22Rv1 (cell line): Measurements from ENCODE around the gene ABCF1.

ENCODE experiments used
- ZFX ChIP-seq: fragments of 450-650 bp; IDR thresholded peaks from 2 replicates; pipeline ENCODE4 v1.6.1; 2017; ENCODE audit warnings: antibody characterized with exemption, borderline replicate concordance
- TF ChIP-seq, protein P1 (sequence below): fragments of 450-650 bp; IDR thresholded peaks from 2 replicates; pipeline ENCODE4 v1.5.1; 2017; ENCODE audit warnings: mild to moderate bottlenecking

DNA sequence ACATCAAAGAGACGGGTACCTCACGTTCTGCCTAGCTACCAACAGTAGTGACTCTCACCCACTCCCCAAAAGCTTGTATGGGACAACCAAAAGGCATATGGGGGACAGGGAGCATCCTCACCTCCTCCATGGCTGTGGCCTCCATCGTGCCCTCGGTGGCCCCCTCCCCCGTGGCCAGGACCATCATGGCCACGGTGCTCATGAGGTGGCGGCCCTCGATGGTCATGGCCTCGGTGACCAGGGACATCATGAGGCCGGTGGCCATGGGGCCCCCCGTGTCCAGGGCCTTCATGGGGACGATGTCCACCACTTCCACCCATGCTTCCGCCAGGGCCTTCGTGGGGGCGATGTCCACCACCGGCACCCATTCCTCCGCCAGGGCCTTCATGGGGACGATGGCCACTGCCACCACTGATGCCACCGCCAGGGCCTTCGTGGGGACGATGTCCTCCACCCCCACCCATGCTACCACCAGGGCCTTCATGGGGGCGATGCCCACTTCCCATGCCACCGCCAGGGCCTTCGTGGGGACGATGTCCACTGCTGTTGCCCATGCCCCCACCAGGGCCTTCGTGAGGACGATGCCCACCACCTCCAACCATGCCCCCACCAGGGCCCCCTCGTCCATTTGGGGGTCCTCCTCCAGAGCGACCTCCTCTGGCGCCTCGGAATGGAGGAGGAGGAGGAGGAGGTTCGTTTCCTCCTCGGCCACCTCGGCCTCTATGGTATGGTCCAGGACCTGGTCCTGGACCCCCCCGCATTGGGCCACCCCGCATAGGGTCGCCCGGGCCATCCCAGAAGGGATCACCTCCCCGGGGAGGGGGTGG is 30.8 kb downstream of the ABCF1 start:
- TF ChIP-seq, protein P1, sequence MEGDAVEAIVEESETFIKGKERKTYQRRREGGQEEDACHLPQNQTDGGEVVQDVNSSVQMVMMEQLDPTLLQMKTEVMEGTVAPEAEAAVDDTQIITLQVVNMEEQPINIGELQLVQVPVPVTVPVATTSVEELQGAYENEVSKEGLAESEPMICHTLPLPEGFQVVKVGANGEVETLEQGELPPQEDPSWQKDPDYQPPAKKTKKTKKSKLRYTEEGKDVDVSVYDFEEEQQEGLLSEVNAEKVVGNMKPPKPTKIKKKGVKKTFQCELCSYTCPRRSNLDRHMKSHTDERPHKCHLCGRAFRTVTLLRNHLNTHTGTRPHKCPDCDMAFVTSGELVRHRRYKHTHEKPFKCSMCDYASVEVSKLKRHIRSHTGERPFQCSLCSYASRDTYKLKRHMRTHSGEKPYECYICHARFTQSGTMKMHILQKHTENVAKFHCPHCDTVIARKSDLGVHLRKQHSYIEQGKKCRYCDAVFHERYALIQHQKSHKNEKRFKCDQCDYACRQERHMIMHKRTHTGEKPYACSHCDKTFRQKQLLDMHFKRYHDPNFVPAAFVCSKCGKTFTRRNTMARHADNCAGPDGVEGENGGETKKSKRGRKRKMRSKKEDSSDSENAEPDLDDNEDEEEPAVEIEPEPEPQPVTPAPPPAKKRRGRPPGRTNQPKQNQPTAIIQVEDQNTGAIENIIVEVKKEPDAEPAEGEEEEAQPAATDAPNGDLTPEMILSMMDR = no peak
- no peak for TF ChIP-seq ZFX
